ENCODE data around the gene STK10. TPM values are rescaled to one million over a fixed set of nuclear protein-coding genes. Genes with fewer than 3 reads are reported as not detected.

Gene STK10
- polyA plus RNA-seq, 3 donors, result 21.5 to 180 (median 47.4) TPM

- no peak for TF ChIP-seq CTCF (IDR thresholded peaks at IDR 0.05)
These were observed 2.9 kb downstream of the STK10 start for GRCh38 chr5:172185096-172185461.

GRCh38 chr5:172183881-172184280 lies 4.1 kb downstream of the STK10 start:
- Histone ChIP-seq H3K4me3 (replicated peaks in 1 of 3; ENCODE audit: low read depth in 2 of 3, low read length in 3 of 3) (peak overlapping the region in 1 of 3 experiments; percentile 97), H3K36me3 (replicated peaks in 1 of 2; ENCODE audit: control insufficient read depth in 1 of 2, insufficient read depth in 2 of 2, low read length in 2 of 2) (peaks cover 9 to 30% of the 10 kb centered on the region in 2 donors), H3K9ac (ENCODE audit: insufficient read depth, low read length, poor library complexity, severe bottlenecking) (no peak overlapping the region), H3K79me2 (ENCODE audit: insufficient read depth, low read length) (peaks cover 90% of the 10 kb centered on the region), H4K20me1 (ENCODE audit: insufficient read depth, low read length) (peaks cover 90% of the 10 kb centered on the region), H3K27me3 (ENCODE audit: control insufficient read depth in 2 of 2, insufficient read depth in 2 of 2, low read length in 2 of 2) (no peaks in the 10 kb centered on the region), H3K4me2 (replicated peaks; ENCODE audit: extremely low read depth, low read length, poor library complexity, severe bottlenecking) (peak overlapping the region; percentile 80), H3K27ac (ENCODE audit: low read depth in 1 of 2, low read length in 2 of 2) (peak overlapping the region in 1 of 2 donors; percentile 37), H2AFZ (ENCODE audit: insufficient read depth, low read depth, low read length, poor library complexity, severe bottlenecking) (no peak overlapping the region), H3K9me3 (replicated peaks in 1 of 2; ENCODE audit: control insufficient read depth in 1 of 2, insufficient read depth in 1 of 2, low read length in 2 of 2) (no peaks in the 10 kb centered on the region), H3K4me1 (ENCODE audit: control insufficient read depth in 1 of 2, insufficient read depth in 2 of 2, low read length in 2 of 2) (peaks cover 66 to 81% of the 10 kb centered on the region in 2 donors)
- peaks cover 0 to 2% (median 2%) of the 10 kb centered on the region in 3 donors for H3K27me3 Mint-ChIP-seq (ENCODE audit: low read depth in 3 of 3)
- H3K36me3 Mint-ChIP-seq, result peaks cover 39 to 56% of the 10 kb centered on the region in 2 donors
- DNase-seq, result no peak
- no peak overlapping the region for H3K4me3 Mint-ChIP-seq
- H3K27ac Mint-ChIP-seq, result peak overlapping the region in 5 of 7 donors; percentile 13 to 100 (median 98)
- peaks cover 67% of the 10 kb centered on the region for H3K4me1 Mint-ChIP-seq
- H3K9me3 Mint-ChIP-seq, result no peaks in the 10 kb centered on the region
- intact Hi-C loops (cut with micrococcal nuclease), result no loop called here
- no peak for TF ChIP-seq CTCF (IDR thresholded peaks at IDR 0.05)
- 86% methylated on average over 3 of the region's 4 CpGs for WGBS (ENCODE audit: insufficient coverage)

More at GRCh38 chr5:172185096-172185461, 2.9 kb downstream of the STK10 start:
- intact Hi-C loops (cut with micrococcal nuclease), result loop anchor here (1.0 to 5.0 kb wide), 5 partner anchors 8 to 97 kb away; partner anchors contain the start of gene UBTD2 (in 2 of the 2)
- no peak overlapping the region for H2AFZ ChIP-seq (ENCODE audit: insufficient read depth, low read depth, low read length, poor library complexity, severe bottlenecking)
- peaks cover 78% of the 10 kb centered on the region for H3K79me2 ChIP-seq (ENCODE audit: insufficient read depth, low read length)
- H3K36me3 ChIP-seq (replicated peaks in 1 of 2; ENCODE audit: control insufficient read depth in 1 of 2, insufficient read depth in 2 of 2, low read length in 2 of 2), result peaks cover 9 to 30% of the 10 kb centered on the region in 2 donors
- no peaks in the 10 kb centered on the region for H3K27me3 ChIP-seq (ENCODE audit: control insufficient read depth in 2 of 2, insufficient read depth in 2 of 2, low read length in 2 of 2)
- peaks cover 82% of the 10 kb centered on the region for H4K20me1 ChIP-seq (ENCODE audit: insufficient read depth, low read length)
- 13% methylated on average over 3 of the region's 10 CpGs for WGBS (ENCODE audit: insufficient coverage)
- Mint-ChIP-seq H3K36me3 (peaks cover 38 to 58% of the 10 kb centered on the region in 2 donors), H3K9me3 (no peaks in the 10 kb centered on the region), H3K4me1 (peaks cover 55% of the 10 kb centered on the region), H3K4me3 (peak overlapping the region; percentile 99 to 100), H3K27me3 (ENCODE audit: low read depth in 3 of 3) (peaks cover 0 to 4% (median 1%) of the 10 kb centered on the region in 3 donors), H3K27ac (peak overlapping the region; percentile 94 to 100 (median 99))
- peak overlapping the region; percentile 80 for H3K4me2 ChIP-seq (replicated peaks; ENCODE audit: extremely low read depth, low read length, poor library complexity, severe bottlenecking)
- DNase-seq, result no peak
- no peaks in the 10 kb centered on the region for H3K9me3 ChIP-seq (replicated peaks in 1 of 2; ENCODE audit: control insufficient read depth in 1 of 2, insufficient read depth in 1 of 2, low read length in 2 of 2)
- H3K9ac ChIP-seq (ENCODE audit: insufficient read depth, low read length, poor library complexity, severe bottlenecking), result peak overlapping the region; percentile 100
- H3K4me1 ChIP-seq (ENCODE audit: control insufficient read depth in 1 of 2, insufficient read depth in 2 of 2, low read length in 2 of 2), result peaks cover 54 to 70% of the 10 kb centered on the region in 2 donors
- H3K27ac ChIP-seq (ENCODE audit: low read depth in 1 of 2, low read length in 2 of 2), result peak overlapping the region; percentile 97
- peak overlapping the region; percentile 84 to 97 (median 85) for H3K4me3 ChIP-seq (replicated peaks in 1 of 3; ENCODE audit: low read depth in 2 of 3, low read length in 3 of 3)
